CD14-positive monocyte (primary cell): ENCODE results near the gene DUSP1. TPM values are rescaled to one million over a fixed set of nuclear protein-coding genes. Genes with fewer than 3 reads are reported as not detected.

ENCODE experiments used
- DNase-seq, 3 donors: peaks; one replicate each; pipeline ENCODE4 v3.0.0-alpha.2; 2011 to 2022
- H2AFZ ChIP-seq: 2 replicates; pipeline ENCODE4 v1.6.0; 2012; ENCODE audit warnings: mild to moderate bottlenecking, low read depth, low read length, inconsistent platforms; ENCODE audit not compliant: insufficient read depth, poor library complexity, severe bottlenecking
- H3K27ac ChIP-seq, 2 donors: 1 replicate in 1 of 2; 2 replicates in 1 of 2; pipeline ENCODE4 v1.5.1; 2012 to 2013; ENCODE audit warnings: low read length in 2 of 2, control low read depth in 1 of 2, inconsistent platforms in 1 of 2, low read depth in 1 of 2, mild to moderate bottlenecking in 1 of 2
- H3K27me3 ChIP-seq, 2 donors: one replicate each; pipeline versions ENCODE4 v1.6.0 to v1.6.1; 2011 to 2013; ENCODE audit warnings: low read length in 2 of 2; ENCODE audit not compliant: control insufficient read depth in 2 of 2, insufficient read depth in 2 of 2
- H3K36me3 ChIP-seq, 2 donors: replicated peaks in 1 of 2; 1 replicate in 1 of 2; 2 replicates in 1 of 2; pipeline versions ENCODE4 v1.5.1 to v1.6.1; 2012 to 2013; ENCODE audit warnings: low read length in 2 of 2, control low read depth in 1 of 2, inconsistent platforms in 1 of 2, mild to moderate bottlenecking in 1 of 2; ENCODE audit not compliant: insufficient read depth in 2 of 2, control insufficient read depth in 1 of 2
- H3K4me1 ChIP-seq, 2 donors: 1 replicate in 1 of 2; 2 replicates in 1 of 2; pipeline versions ENCODE4 v1.5.1 to v1.6.1; 2012 to 2013; ENCODE audit warnings: low read length in 2 of 2, control low read depth in 1 of 2, inconsistent platforms in 1 of 2, mild to moderate bottlenecking in 1 of 2, moderate library complexity in 1 of 2; ENCODE audit not compliant: insufficient read depth in 2 of 2, control insufficient read depth in 1 of 2
- H3K4me2 ChIP-seq: replicated peaks from 2 replicates; pipeline ENCODE3; 2012; ENCODE audit warnings: low read length, moderate library complexity, mild to moderate bottlenecking; ENCODE audit not compliant: poor library complexity, severe bottlenecking; ENCODE audit errors: extremely low read depth
- H3K4me3 ChIP-seq, 3 experiments: fragments of 200-600 bp in 1 of 3; sonication (generic) in 1 of 3; replicated peaks in 1 of 3; 1 replicate in 2 of 3; 2 replicates in 1 of 3; pipeline ENCODE4 v1.5.1; 2011 to 2013; ENCODE audit warnings: low read length in 3 of 3, mild to moderate bottlenecking in 3 of 3, control low read depth in 2 of 3, low read depth in 2 of 3, inconsistent platforms in 1 of 3, moderate library complexity in 1 of 3
- H3K79me2 ChIP-seq: 2 replicates; pipeline ENCODE4 v1.6.0; 2012; ENCODE audit warnings: mild to moderate bottlenecking, control low read depth, inconsistent platforms, low read length, moderate library complexity; ENCODE audit not compliant: insufficient read depth
- H3K9ac ChIP-seq: 2 replicates; pipeline ENCODE4 v1.6.0; 2017; ENCODE audit warnings: low read length, mild to moderate bottlenecking; ENCODE audit not compliant: insufficient read depth, poor library complexity, severe bottlenecking
- H3K9me3 ChIP-seq, 2 donors: replicated peaks in 1 of 2; 1 replicate in 1 of 2; 2 replicates in 1 of 2; pipeline versions ENCODE4 v1.5.1 to v1.6.1; 2012 to 2013; ENCODE audit warnings: low read length in 2 of 2, control low read depth in 1 of 2; ENCODE audit not compliant: control insufficient read depth in 1 of 2, insufficient read depth in 1 of 2
- H4K20me1 ChIP-seq: 2 replicates; pipeline ENCODE4 v1.6.0; 2012; ENCODE audit warnings: mild to moderate bottlenecking, low read length, control low read depth, moderate library complexity; ENCODE audit not compliant: insufficient read depth
- H3K27ac Mint-ChIP-seq, 7 donors: one replicate each; pipeline ENCODE4 v1.8.0; 2020; ENCODE audit warnings: mild to moderate bottlenecking in 7 of 7, mixed read lengths in 7 of 7, moderate library complexity in 6 of 7, inconsistent platforms in 2 of 7
- H3K27me3 Mint-ChIP-seq, 3 donors: one replicate each; pipeline ENCODE4 v1.8.0; 2021 to 2022; ENCODE audit warnings: low read depth in 3 of 3, mild to moderate bottlenecking in 3 of 3, mixed read lengths in 3 of 3, moderate library complexity in 3 of 3, inconsistent platforms in 1 of 3
- H3K36me3 Mint-ChIP-seq, 2 donors: one replicate each; pipeline ENCODE4 v1.8.0; 2020; ENCODE audit warnings: mixed read lengths in 2 of 2, inconsistent platforms in 1 of 2, mild to moderate bottlenecking in 1 of 2
- H3K4me1 Mint-ChIP-seq: one replicate; pipeline ENCODE4 v1.8.0; 2020; ENCODE audit warnings: mild to moderate bottlenecking, mixed read lengths
- H3K4me3 Mint-ChIP-seq, 2 donors: one replicate each; pipeline ENCODE4 v1.8.0; 2020; ENCODE audit warnings: mild to moderate bottlenecking in 2 of 2, mixed read lengths in 2 of 2, moderate library complexity in 1 of 2
- H3K9me3 Mint-ChIP-seq, 7 donors: one replicate each; pipeline ENCODE4 v1.8.0; 2020 to 2022; ENCODE audit warnings: mixed read lengths in 7 of 7, mild to moderate bottlenecking in 6 of 7, moderate library complexity in 6 of 7, inconsistent platforms in 2 of 7
- WGBS: methylation state at CpG from one replicate; pipeline ENCODE4 v1.1.5; 2013; ENCODE audit warnings: missing lambda C conversion rate; ENCODE audit not compliant: insufficient coverage; 5-methylcytosine and 5-hydroxymethylcytosine counted together
- intact Hi-C, 2 donors: fragments of 100-400 bp; cut with micrococcal nuclease; formaldehyde crosslinking; loops; one replicate each; pipeline versions ENCODE4 v1.15.0 to v1.15.1; 2023
- polyA plus RNA-seq, 3 donors: library from polyadenylated mRNA; depleted of rRNA in 1 of 3; unstranded in 2 of 3; stranded (reverse) in 1 of 3; fragments of 300-500 nt in 2 of 3; fragments of >200 nt in 1 of 3; fragmentation: Illumina TruSeq in 2 of 3; gene quantifications; 1 replicate in 2 of 3; 2 replicates in 1 of 3; pipeline ENCODE4 v1.2.3, GENCODE V29; 2012 to 2021
- TF ChIP-seq, protein P1 (sequence below): fragments of 200-600 bp; IDR thresholded peaks from one replicate; pipeline ENCODE4 v1.8.0; 2022; ENCODE audit warnings: antibody characterized with exemption, mild to moderate bottlenecking

Gene DUSP1
- polyA plus RNA-seq, 3 donors = 1,963 to 4,884 (median 3,954) TPM

DNA sequence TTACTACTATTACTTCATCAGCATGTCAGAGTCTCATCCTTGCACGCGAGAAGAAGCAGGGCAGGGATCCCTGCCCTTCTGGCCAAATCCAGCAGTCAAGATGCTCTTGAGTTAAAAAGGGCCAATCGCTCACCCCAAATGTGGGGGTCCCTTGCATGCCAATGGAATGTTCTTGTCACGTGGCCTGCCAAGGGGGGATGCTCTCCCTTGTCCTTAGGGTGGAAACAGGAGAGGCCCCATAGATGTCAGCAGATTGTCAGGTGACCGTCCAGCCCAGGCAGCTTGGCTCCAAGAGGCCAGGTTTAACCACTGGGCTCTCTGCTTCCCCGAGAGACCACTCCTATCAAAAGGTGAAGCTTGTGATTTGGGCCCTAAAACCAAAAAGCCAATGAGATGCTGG, 25.3 kb upstream of the DUSP1 start:
- peaks cover 6 to 16% (median 11%) of the 10 kb centered on the region in 7 donors for H3K9me3 Mint-ChIP-seq
- no peak overlapping the region for H3K4me3 Mint-ChIP-seq
- H3K27me3 ChIP-seq = no peaks in the 10 kb centered on the region
- peaks cover 80% of the 10 kb centered on the region for H3K4me1 Mint-ChIP-seq
- H3K27ac ChIP-seq = peak overlapping the region in 1 of 2 donors; percentile 95
- H3K79me2 ChIP-seq = no peaks in the 10 kb centered on the region
- no peak for DNase-seq
- no peak overlapping the region for H3K9ac ChIP-seq
- H3K27me3 Mint-ChIP-seq = peaks cover 0 to 7% (median 2%) of the 10 kb centered on the region in 3 donors
- 100% methylated on average over 2 of the region's 6 CpGs for WGBS
- H3K4me3 ChIP-seq = no peak overlapping the region
- TF ChIP-seq, protein P1, sequence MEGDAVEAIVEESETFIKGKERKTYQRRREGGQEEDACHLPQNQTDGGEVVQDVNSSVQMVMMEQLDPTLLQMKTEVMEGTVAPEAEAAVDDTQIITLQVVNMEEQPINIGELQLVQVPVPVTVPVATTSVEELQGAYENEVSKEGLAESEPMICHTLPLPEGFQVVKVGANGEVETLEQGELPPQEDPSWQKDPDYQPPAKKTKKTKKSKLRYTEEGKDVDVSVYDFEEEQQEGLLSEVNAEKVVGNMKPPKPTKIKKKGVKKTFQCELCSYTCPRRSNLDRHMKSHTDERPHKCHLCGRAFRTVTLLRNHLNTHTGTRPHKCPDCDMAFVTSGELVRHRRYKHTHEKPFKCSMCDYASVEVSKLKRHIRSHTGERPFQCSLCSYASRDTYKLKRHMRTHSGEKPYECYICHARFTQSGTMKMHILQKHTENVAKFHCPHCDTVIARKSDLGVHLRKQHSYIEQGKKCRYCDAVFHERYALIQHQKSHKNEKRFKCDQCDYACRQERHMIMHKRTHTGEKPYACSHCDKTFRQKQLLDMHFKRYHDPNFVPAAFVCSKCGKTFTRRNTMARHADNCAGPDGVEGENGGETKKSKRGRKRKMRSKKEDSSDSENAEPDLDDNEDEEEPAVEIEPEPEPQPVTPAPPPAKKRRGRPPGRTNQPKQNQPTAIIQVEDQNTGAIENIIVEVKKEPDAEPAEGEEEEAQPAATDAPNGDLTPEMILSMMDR = no peak
- H2AFZ ChIP-seq = no peak overlapping the region
- no peaks in the 10 kb centered on the region for H4K20me1 ChIP-seq
- intact Hi-C loops = loop anchor here in 1 of 2 donors (5.0 kb wide), 1 partner anchor 36 kb away; the partner anchor contains the start of gene ERGIC1
- H3K36me3 Mint-ChIP-seq = peaks cover 13 to 24% of the 10 kb centered on the region in 2 donors
- peaks cover 0 to 10% of the 10 kb centered on the region in 2 donors for H3K9me3 ChIP-seq
- no peak overlapping the region for H3K4me2 ChIP-seq
- H3K36me3 ChIP-seq = no peaks in the 10 kb centered on the region
- peak overlapping the region in 5 of 7 donors; percentile 97 to 100 (median 99) for H3K27ac Mint-ChIP-seq
- H3K4me1 ChIP-seq = peaks cover 80 to 86% of the 10 kb centered on the region in 2 donors

DNA sequence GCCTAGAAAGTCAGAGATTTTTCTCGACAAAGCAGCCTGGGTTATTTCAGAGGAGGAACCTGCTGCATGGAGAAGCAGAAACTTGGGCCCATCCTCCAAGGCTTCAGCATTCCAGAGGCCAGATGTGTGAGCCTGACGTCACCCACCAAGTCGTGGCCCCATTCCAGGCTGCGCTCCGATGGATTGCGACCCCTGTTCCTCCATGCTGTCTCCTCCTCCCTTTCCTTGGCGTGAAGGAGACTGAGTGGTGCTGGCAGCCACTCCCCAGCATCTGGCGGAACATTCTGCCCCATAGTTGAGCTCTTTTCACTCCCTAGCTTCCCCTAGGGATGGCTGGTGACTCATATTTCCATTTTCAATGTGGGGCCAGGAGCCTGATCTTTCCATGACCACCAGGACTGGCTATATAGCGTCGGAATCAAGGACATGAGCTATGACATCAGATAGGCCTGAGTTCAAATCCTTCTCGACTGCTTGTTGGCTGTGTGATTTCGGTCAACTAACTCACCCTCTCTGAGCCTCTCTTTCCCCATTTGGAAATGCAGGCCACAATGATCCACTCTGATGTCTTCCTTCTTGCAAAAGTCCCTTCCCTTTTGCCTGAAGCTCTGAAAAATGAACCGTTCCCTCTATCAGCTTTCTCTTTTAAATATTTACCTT, 24.5 kb upstream of the DUSP1 start:
- Histone ChIP-seq H3K27me3 (no peaks in the 10 kb centered on the region), H3K79me2 (no peaks in the 10 kb centered on the region), H3K4me2 (no peak overlapping the region), H4K20me1 (no peaks in the 10 kb centered on the region), H3K9me3 (peaks cover 0 to 10% of the 10 kb centered on the region in 2 donors), H3K9ac (no peak overlapping the region), H3K4me3 (peak overlapping the region in 1 of 3 experiments; percentile 7), H3K4me1 (peaks cover 71 to 83% of the 10 kb centered on the region in 2 donors), H3K36me3 (no peaks in the 10 kb centered on the region), H2AFZ (no peak overlapping the region), H3K27ac (peak overlapping the region; percentile 43 to 95)
- Mint-ChIP-seq H3K9me3 (peaks cover 6 to 16% (median 11%) of the 10 kb centered on the region in 7 donors), H3K4me3 (peak overlapping the region in 1 of 2 donors; percentile 7), H3K27ac (peak overlapping the region; percentile 83 to 100 (median 97)), H3K36me3 (peaks cover 13 to 20% of the 10 kb centered on the region in 2 donors), H3K4me1 (peaks cover 72% of the 10 kb centered on the region), H3K27me3 (peaks cover 0 to 5% (median 2%) of the 10 kb centered on the region in 3 donors)
- intact Hi-C loops = loop anchor here in 1 of 2 donors (5.0 kb wide), 1 partner anchor 37 kb away; the partner anchor contains the start of gene ERGIC1
- TF ChIP-seq, protein P1 = no peak
- 93% methylated on average over 12 of the region's 13 CpGs for WGBS
- DNase-seq = peak in 1 of 3 donors; percentile 41
